Gastrocnemius medialis (tissue), 4 donors: ENCODE results near the gene TLDC2. TPM values are rescaled to one million over a fixed set of nuclear protein-coding genes. Genes with fewer than 3 reads are reported as not detected.
"Not testable (repeated sequence)": the region's sequence is repeated elsewhere in the genome, so short reads cannot be mapped to it uniquely, and the experiment has no call there.

Source experiments
- ATAC-seq, 2 donors: fragments of 150-250 bp; one replicate each; pipeline ENCODE4 v1.9.1; 2016
- DNase-seq, 2 donors: peaks; one replicate each; pipeline ENCODE4 v3.0.0-alpha.2; 2019
- H3K27ac ChIP-seq, 4 donors: fragments of 200-600 bp; sonication (generic); 1 replicate in 1 of 4; 2 replicates in 3 of 4; pipeline ENCODE4 v1.5.1; 2016 to 2018; ENCODE audit warnings: mild to moderate bottlenecking in 2 of 4, moderate library complexity in 1 of 4
- H3K27me3 ChIP-seq, 3 donors: fragments of 200-600 bp; sonication (generic) in 2 of 3; 1 replicate in 1 of 3; 2 replicates in 2 of 3; pipeline versions ENCODE4 v1.5.1 to v1.6.0; 2016 to 2019; ENCODE audit warnings: mild to moderate bottlenecking in 1 of 3, moderate library complexity in 1 of 3
- H3K36me3 ChIP-seq, 2 donors: fragments of 200-600 bp; sonication (generic) in 1 of 2; one replicate each; pipeline ENCODE4 v1.5.1; 2017 to 2018
- H3K4me1 ChIP-seq, 2 donors: fragments of 200-600 bp; sonication (generic) in 1 of 2; one replicate each; pipeline ENCODE4 v1.5.1; 2016 to 2017; ENCODE audit warnings: mild to moderate bottlenecking in 2 of 2
- H3K4me3 ChIP-seq, 4 donors: fragments of 200-600 bp; sonication (generic) in 3 of 4; 1 replicate in 1 of 4; 2 replicates in 3 of 4; pipeline ENCODE4 v1.5.1; 2016 to 2019; ENCODE audit warnings: mild to moderate bottlenecking in 2 of 4
- H3K9me3 ChIP-seq, 3 donors: fragments of 200-600 bp; sonication (generic) in 2 of 3; 1 replicate in 1 of 3; 2 replicates in 2 of 3; pipeline ENCODE4 v1.5.1; 2016 to 2019
- CTCF ChIP-seq, 5 experiments: fragments of 450-650 bp in 3 of 5; fragments of 200-600 bp in 2 of 5; sonication (generic) in 2 of 5; IDR thresholded peaks in 4 of 5; conservative IDR thresholded peaks in 1 of 5; 1 replicate in 4 of 5; 2 replicates in 1 of 5; pipeline ENCODE4 v1.5.1; 2016 to 2019; ENCODE audit warnings: antibody characterized with exemption in 5 of 5, mild to moderate bottlenecking in 3 of 5, moderate library complexity in 3 of 5
- POLR2A ChIP-seq, 2 donors: fragments of 450-650 bp; IDR thresholded peaks; one replicate each; pipeline ENCODE4 v1.6.1; 2017; ENCODE audit warnings: antibody characterized with exemption in 2 of 2, mild to moderate bottlenecking in 2 of 2, moderate library complexity in 2 of 2
- in situ Hi-C, 4 donors: fragments of 200-750 bp; cut with MboI; loops; one replicate each; pipeline versions ENCODE4 v1.15.0 to v1.8.0; 2017; ENCODE audit warnings: low sequenced_read_pairs in 4 of 4
- intact Hi-C: fragments of 100-400 bp; cut with DNase I; formaldehyde crosslinking; loops from one replicate; pipeline ENCODE4 v1.15.1; 2023; ENCODE audit warnings: low total_unique reads
- total RNA-seq, 4 donors: library from RNA; depleted of rRNA; stranded (reverse); fragments of >200 nt; gene quantifications; one replicate each; pipeline versions ENCODE4 v1.1.0 to v1.2.3, GENCODE V29; 2016

TLDC2 gene
- total RNA-seq, 4 donors from 2014 or later = not detected

DNA sequence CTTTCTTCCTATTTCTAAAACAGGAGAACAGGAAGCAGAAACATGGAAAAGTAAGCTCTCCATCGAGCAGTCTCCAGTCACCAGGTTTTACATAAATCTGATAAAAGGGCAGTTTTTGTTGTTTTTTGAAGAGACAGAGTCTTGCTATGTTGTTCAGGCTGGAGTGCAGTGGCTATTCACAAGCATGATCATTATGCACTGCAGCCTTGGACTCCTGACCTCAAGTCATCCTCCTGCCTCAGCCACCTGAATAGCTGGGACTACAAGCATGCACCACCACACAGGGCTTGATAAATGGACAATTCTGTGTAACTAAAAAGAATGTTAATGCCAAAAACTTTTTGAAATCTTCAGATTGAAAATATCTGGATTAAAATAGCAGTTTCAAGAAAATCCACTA, 51.8 kb downstream of the TLDC2 start:
- in situ Hi-C loops = no loop called here

GRCh38 chr20:36929290-36929689, 53.4 kb downstream of the TLDC2 start:
- no peak overlapping the region for H3K27ac ChIP-seq

More for the DNA sequence above, 51.8 kb downstream of the TLDC2 start:
- H3K36me3 ChIP-seq = peaks cover 0 to 58% of the 10 kb centered on the region in 2 donors
- DNase-seq = no peak
- TF ChIP-seq POLR2A (IDR thresholded peaks at IDR 0.05) = no peak
- TF ChIP-seq CTCF (IDR thresholded peaks at IDR 0.05 in 4 of 5, conservative IDR thresholded peaks at IDR 0.05 in 1 of 5) = no peak
- ATAC-seq = no peak
- intact Hi-C loops = no loop called here
- H3K27ac ChIP-seq = no peak overlapping the region
- H3K9me3 ChIP-seq = no peaks in the 10 kb centered on the region
- peaks cover 5 to 8% of the 10 kb centered on the region in 2 donors for H3K4me1 ChIP-seq
- no peak overlapping the region for H3K4me3 ChIP-seq
- H3K27me3 ChIP-seq = no peaks in the 10 kb centered on the region

GRCh38 chr20:36929691-36930090, 53.8 kb downstream of the TLDC2 start:
- Histone ChIP-seq H3K27me3 (no peaks in the 10 kb centered on the region), H3K36me3 (peaks cover under 1 to 56% of the 10 kb centered on the region in 2 donors), H3K4me1 (peaks cover 5 to 11% of the 10 kb centered on the region in 2 donors), H3K4me3 (no peak overlapping the region), H3K27ac (no peak overlapping the region), H3K9me3 (no peaks in the 10 kb centered on the region)
- intact Hi-C loops = no loop called here
- ATAC-seq (no peak), DNase-seq (no peak)
- in situ Hi-C loops = no loop called here
- TF ChIP-seq CTCF (IDR thresholded peaks at IDR 0.05 in 4 of 5, conservative IDR thresholded peaks at IDR 0.05 in 1 of 5) (no peak), POLR2A (IDR thresholded peaks at IDR 0.05) (no peak)

More at GRCh38 chr20:36929290-36929689, 53.4 kb downstream of the TLDC2 start:
- no peaks in the 10 kb centered on the region for H3K9me3 ChIP-seq
- DNase-seq (no peak), ATAC-seq (no peak)
- intact Hi-C loops (no loop called here), in situ Hi-C loops (no loop called here)
- peaks cover 5 to 11% of the 10 kb centered on the region in 2 donors for H3K4me1 ChIP-seq
- TF ChIP-seq POLR2A (IDR thresholded peaks at IDR 0.05) (no peak), CTCF (IDR thresholded peaks at IDR 0.05 in 4 of 5, conservative IDR thresholded peaks at IDR 0.05 in 1 of 5) (no peak)
- H3K27me3 ChIP-seq = no peaks in the 10 kb centered on the region
- peaks cover 0 to 54% of the 10 kb centered on the region in 2 donors for H3K36me3 ChIP-seq
- no peak overlapping the region for H3K4me3 ChIP-seq

DNA sequence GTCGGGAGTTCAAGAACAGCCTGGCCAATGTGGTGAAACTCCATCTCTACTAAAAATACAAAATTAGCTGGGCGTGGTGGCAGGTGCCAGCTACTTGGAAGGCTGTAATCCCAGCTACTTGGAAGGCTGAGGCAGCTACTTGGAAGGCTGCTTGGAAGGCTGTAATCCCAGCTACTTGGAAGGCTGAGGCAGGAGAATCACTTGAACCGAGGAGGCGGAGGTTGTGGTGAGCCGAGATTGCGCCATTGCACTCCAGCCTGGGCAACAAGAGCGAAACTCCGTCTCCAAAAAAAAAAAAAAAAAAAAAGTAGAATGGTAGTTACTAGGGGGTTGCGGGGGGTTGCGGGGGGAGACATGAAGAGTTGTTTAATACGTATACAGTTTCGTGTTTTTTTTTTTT, 56.1 kb downstream of the TLDC2 start:
- H3K36me3 ChIP-seq = peaks cover 4 to 39% of the 10 kb centered on the region in 2 donors
- H3K27me3 ChIP-seq, in situ Hi-C loops, H3K4me3 ChIP-seq, intact Hi-C loops, H3K9me3 ChIP-seq: not testable (repeated sequence)
- H3K4me1 ChIP-seq = peaks cover 14 to 25% of the 10 kb centered on the region in 2 donors
- ATAC-seq (peak; percentile 50 to 92), DNase-seq (peak in 1 of 2 donors; percentile 75)
- H3K27ac ChIP-seq = peak overlapping the region in 2 of 4 donors; percentile 47 to 49

DNA sequence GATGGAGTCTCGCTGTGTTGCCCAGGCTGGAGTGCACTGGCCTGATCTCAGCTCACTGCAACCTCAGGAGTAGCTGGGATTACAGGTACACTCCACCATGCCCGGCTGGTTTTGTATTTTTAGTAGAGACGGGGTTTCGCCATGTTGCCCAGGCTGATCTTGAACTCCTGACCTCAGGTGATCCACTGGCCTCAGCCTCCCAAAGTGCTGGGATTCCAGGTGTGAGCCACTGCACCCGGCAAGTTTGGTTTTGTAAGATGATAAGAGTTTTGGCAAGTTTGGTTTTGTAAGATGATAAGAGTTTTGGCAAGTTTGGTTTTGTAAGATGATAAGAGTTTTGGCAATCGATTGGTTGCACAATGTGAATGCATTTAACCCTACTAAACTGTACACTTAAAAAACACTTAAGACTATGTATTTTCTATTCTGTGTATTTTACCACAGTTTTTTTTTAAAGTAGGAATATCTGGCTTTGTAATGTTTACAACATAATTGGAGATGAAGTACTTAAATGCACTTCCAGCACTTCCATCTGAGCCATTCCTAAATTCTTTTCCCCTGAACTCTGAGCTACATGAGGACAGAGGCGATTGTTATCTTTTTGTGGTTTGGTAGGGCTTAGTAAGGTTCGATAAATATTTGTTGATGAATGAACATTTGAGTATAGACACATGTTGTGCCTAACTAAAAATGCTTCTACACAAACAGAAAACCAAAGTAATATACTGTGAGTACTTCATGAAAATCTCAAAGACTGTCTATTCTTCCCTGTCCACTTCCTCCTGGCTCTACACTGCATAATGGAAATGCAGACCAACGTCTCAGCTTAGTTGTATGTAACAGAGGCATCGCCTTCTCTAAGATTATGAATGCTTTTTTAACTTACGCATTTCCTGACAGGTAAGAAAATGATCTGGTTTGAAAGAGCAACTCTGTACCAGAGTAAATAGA, 56.8 kb downstream of the TLDC2 start:
- TF ChIP-seq CTCF (IDR thresholded peaks at IDR 0.05 in 4 of 5, conservative IDR thresholded peaks at IDR 0.05 in 1 of 5) (no peak), POLR2A (IDR thresholded peaks at IDR 0.05) (no peak)

DNA sequence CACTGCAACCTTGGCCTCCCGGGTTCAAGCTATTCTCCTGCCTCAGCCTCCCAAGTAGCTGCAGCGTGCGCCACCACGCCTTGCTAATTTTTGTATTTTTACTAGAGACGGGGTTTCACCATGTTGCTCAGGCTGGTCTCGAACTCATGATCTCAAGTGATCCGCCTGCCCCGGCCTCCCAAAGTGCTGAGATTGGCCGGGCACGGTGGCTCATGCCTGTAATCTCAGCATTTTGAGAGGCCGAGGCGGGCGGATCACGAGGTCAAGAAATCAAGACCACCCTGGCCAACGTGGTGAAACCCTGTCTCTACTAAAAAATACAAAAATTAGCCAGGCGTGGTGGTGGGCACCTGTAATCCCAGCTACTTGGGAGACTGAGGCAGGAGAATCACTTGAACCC, 57.6 kb downstream of the TLDC2 start:
- H3K36me3 ChIP-seq = peaks cover 4 to 27% of the 10 kb centered on the region in 2 donors
- peaks cover 23 to 39% of the 10 kb centered on the region in 2 donors for H3K4me1 ChIP-seq
- H3K27me3 ChIP-seq, DNase-seq, ATAC-seq, in situ Hi-C loops, intact Hi-C loops, H3K9me3 ChIP-seq, H3K4me3 ChIP-seq: not testable (repeated sequence)
- H3K27ac ChIP-seq = peak overlapping the region in 2 of 4 donors; percentile 47 to 50

More for the DNA sequence above, 56.8 kb downstream of the TLDC2 start:
- Histone ChIP-seq H3K27me3 (no peaks in the 10 kb centered on the region), H3K9me3 (no peaks in the 10 kb centered on the region), H3K36me3 (peaks cover 4 to 35% of the 10 kb centered on the region in 2 donors), H3K4me1 (peaks cover 21 to 32% of the 10 kb centered on the region in 2 donors), H3K4me3 (no peak overlapping the region), H3K27ac (peak overlapping the region in 2 of 4 donors; percentile 47 to 50)
- intact Hi-C loops (no loop called here), in situ Hi-C loops (no loop called here)
- DNase-seq (no peak), ATAC-seq (peak in 1 of 2 donors; percentile 31)
